GM10266 (cell line): ENCODE data around the gene HCN2.
A peak's percentile ranks its signal among the peaks of the same experiment; 100 is the strongest.

Source experiments
- DNase-seq: peaks from one replicate; pipeline ENCODE4 v3.0.0; 2012; ENCODE audit errors: extremely low spot score
- CTCF ChIP-seq: IDR thresholded peaks from 2 replicates; pipeline ENCODE4 v1.5.1; 2012; ENCODE audit warnings: mild to moderate bottlenecking, low read depth; ENCODE audit not compliant: control insufficient read depth, insufficient read depth; ENCODE audit errors: missing control alignments

The HCN2 gene

GRCh38 chr19:639253-640160 lies 49.8 kb downstream of the HCN2 start, which contains the start of gene FGF22:
TSS of gene FGF22 (plus strand) at chr19:639879. CDS start at chr19:639926, 47 bp downstream.
- peak; percentile 99 for DNase-seq
- TF ChIP-seq CTCF = no peak

GRCh38 chr19:640161-640558 lies 50.5 kb downstream of the HCN2 start:
- DNase-seq = no peak
- TF ChIP-seq CTCF = no peak

GRCh38 chr19:640606-641189 lies 51.0 kb downstream of the HCN2 start:
- no peak for DNase-seq

GRCh38 chr19:641702-642101 lies 52.0 kb downstream of the HCN2 start:
- no peak for TF ChIP-seq CTCF
- DNase-seq = no peak

More at GRCh38 chr19:640606-641189, 51.0 kb downstream of the HCN2 start:
- TF ChIP-seq CTCF = no peak

- no peak for DNase-seq
- TF ChIP-seq CTCF = no peak
Measured at GRCh38 chr19:642767-643727, 53.4 kb downstream of the HCN2 start.

- no peak for DNase-seq
Measured at GRCh38 chr19:643736-644135, 54.1 kb downstream of the HCN2 start.

More at GRCh38 chr19:643736-644135, 54.1 kb downstream of the HCN2 start:
- no peak for TF ChIP-seq CTCF
